COLO668 (cell line): ENCODE results near the gene WWOX.

Experiments
- DNase-seq: peaks from one replicate; lab custom pipeline; 2025; ENCODE audit not compliant: unreplicated experiment; lab: John Stamatoyannopoulos, UW

WWOX gene

GRCh38 chr16:78956859-78957258 is 857.4 kb downstream of the WWOX start:
- DNase-seq: no peak

- no peak for DNase-seq
Measured at GRCh38 chr16:78957317-78958100, 858.1 kb downstream of the WWOX start.

GRCh38 chr16:78961464-78961863 is 862.0 kb downstream of the WWOX start:
- DNase-seq: no peak

- no peak for DNase-seq
Measured at GRCh38 chr16:78962457-78962929, 863.0 kb downstream of the WWOX start.

- DNase-seq: no peak
Measured at GRCh38 chr16:78967948-78968347, 868.5 kb downstream of the WWOX start.

- no peak for DNase-seq
Measured at GRCh38 chr16:78969721-78970120, 870.3 kb downstream of the WWOX start.

GRCh38 chr16:78970650-78971049 is 871.2 kb downstream of the WWOX start:
- no peak for DNase-seq

GRCh38 chr16:78972006-78972405 is 872.6 kb downstream of the WWOX start:
- peak; percentile 46 for DNase-seq

GRCh38 chr16:78972986-78973385 is 873.5 kb downstream of the WWOX start:
- DNase-seq: peak; percentile 20

GRCh38 chr16:78976212-78976611 is 876.8 kb downstream of the WWOX start:
- no peak for DNase-seq

- no peak for DNase-seq
Measured at GRCh38 chr16:78980825-78981224, 881.4 kb downstream of the WWOX start.

GRCh38 chr16:78982096-78982744 is 882.8 kb downstream of the WWOX start:
- no peak for DNase-seq

- DNase-seq: no peak
Measured at GRCh38 chr16:78984324-78984723, 884.9 kb downstream of the WWOX start.

GRCh38 chr16:78984887-78985464 is 885.5 kb downstream of the WWOX start:
- peak; percentile 38 for DNase-seq

GRCh38 chr16:78985716-78986605 is 886.5 kb downstream of the WWOX start:
- DNase-seq: no peak

- DNase-seq: no peak
Measured at GRCh38 chr16:78987666-78988065, 888.2 kb downstream of the WWOX start.

- DNase-seq: no peak
Measured at GRCh38 chr16:78988361-78988969, 889.0 kb downstream of the WWOX start.

- no peak for DNase-seq
Measured at GRCh38 chr16:78990309-78990701, 890.9 kb downstream of the WWOX start.

- no peak for DNase-seq
Measured at GRCh38 chr16:78992001-78992400, 892.5 kb downstream of the WWOX start.

- DNase-seq: peak; percentile 67
Measured at GRCh38 chr16:78993346-78993745, 893.9 kb downstream of the WWOX start.
